HG03460 (cell line): ENCODE results near the gene ARHGAP10.

Source experiments
- ATAC-seq: cut with Tn5 transposase; IDR thresholded peaks from one replicate; pipeline ENCODE4 v1.9.1; 2021; ENCODE audit not compliant: unreplicated experiment

Gene ARHGAP10

GRCh38 chr4:147731580-147732517 is at the start of gene ARHGAP10:
TSS of gene ARHGAP10 (plus strand) at chr4:147732088. CDS start at chr4:147732302, 214 bp downstream.
- ATAC-seq, result peak; percentile 63

- no peak for ATAC-seq
These were observed 49.1 kb upstream of the ARHGAP10 start for GRCh38 chr4:147682755-147683154.

DNA sequence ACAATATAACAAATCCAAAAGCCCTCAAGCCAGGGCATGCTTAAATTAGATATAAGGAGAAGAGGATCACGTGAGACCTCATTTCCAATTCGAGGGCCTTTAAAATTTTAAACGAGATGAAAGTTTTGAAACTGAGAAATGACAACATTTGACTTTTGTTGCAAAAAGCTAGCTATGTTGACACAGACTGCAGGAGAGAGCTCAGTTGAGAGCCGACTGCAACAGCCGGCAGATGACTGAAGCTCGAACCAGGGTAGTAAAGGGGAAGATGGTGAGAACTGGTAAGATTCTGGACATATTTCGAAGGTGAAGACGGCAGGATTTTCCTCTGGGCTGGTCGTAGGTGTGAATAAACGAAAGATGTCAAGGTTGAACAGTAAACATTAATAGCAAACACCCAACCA is 48.7 kb upstream of the ARHGAP10 start:
- ATAC-seq, result no peak

DNA sequence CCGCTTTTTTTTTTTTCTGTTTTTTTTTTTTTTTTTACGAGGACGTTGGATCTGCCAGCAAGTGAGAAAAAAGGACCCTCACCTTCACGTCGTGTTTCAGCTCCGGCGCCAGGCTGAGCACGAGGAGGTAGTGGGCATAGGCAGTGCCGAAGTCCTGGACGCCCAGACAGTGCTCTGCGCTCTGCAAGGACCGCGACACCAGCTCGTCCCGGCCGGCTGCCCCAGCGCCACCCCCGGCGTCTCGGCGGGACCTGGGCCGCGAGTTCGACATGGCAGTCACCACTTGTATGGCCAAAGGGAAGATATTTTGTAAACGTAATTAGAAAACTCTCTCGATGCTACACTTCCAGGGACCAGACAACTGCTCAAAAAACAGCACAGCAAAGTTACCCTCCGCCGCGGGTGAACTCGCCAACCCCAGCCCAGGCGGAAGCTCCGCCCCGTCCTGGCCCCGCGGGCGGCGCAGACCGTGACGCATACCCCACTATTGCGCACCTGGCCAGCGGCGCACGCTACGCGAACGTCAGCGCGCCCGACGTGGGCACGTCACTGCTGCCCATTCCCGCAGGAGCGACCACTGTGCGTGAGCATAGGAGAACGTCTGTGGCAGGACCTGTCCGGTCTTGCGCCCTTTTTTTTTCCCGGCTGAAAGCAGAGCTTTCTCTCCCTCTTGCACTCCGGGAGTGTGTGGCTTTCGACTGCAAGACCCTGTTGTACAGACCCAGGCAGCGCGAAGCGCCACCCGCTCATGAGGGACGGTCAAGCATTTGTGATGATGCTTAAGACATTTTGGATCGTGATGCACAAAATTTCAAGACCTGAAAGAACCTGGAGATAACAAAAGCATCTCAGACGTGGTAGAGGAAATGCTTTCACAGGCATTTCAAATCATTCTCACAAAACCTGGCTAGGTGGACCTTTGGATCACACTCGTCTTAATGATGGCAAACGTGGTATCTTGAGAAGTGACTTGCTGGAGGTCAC is 47.9 kb upstream of the ARHGAP10 start, which contains the start of gene PRMT9:
TSS of gene PRMT9 (minus strand) at position 447 of the 984 bp plus-strand sequence. CDS start at position 271, 176 bp downstream.
- ATAC-seq, result peak; percentile 100

- ATAC-seq, result no peak
These were observed 42.8 kb upstream of the ARHGAP10 start for GRCh38 chr4:147689067-147689466.

- ATAC-seq, result no peak
These were observed 40.1 kb upstream of the ARHGAP10 start for GRCh38 chr4:147691820-147692219.

DNA sequence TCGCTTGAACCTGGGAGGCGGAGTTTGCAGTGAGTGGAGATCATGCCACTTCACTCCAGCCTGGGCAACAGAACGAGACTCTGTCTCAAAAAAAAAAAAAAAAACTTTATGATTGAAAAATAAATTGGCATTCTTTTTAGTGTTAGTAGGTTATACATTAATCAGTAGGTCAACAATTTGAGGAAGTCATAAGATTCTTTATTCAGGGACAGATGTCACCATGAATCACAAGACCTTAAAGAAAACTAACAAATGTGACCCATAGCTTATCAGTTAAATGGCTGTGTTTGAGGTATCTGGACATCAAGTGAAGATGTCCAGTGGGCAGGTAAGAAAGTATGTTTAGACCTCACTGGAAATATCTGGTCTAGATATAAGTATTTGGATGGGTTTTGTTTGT is 38.7 kb upstream of the ARHGAP10 start:
- no peak for ATAC-seq

DNA sequence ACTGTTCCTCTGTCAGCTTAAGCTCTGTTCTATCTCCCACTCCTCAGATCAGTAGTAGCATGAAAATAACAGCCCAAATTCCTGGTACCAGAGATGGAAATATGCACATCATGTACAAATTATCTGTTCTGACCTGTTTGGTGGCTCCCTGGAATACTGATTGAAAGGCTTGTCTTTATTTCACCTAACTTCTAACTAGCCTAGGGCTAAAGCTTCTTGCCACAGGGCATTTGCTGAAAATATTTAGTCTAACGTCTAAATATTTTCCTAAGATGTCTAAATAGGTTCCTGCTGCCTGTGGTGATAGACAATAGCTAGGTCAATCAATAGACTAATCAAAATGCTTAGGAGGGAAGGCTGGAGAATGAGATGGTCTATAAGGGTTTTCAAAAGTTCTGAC is 35.0 kb upstream of the ARHGAP10 start:
- no peak for ATAC-seq

DNA sequence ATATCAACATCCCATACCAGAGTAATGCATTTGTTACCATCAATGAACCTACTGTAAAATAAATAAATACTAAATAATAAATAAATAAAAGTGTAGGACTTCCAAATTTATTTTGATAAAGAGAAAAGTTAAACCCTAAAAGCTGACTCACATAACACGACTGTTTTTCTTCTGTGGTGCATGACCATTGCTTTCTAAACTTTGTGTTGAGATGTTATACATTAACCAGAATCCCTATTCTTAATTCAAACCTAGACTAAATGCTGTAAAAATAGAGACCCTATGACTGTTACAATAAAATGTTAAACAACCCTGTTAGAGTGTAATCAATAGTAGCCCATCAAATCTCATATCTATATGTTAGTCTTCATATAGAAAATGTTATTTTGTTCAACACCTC is 27.0 kb upstream of the ARHGAP10 start:
- ATAC-seq, result no peak

DNA sequence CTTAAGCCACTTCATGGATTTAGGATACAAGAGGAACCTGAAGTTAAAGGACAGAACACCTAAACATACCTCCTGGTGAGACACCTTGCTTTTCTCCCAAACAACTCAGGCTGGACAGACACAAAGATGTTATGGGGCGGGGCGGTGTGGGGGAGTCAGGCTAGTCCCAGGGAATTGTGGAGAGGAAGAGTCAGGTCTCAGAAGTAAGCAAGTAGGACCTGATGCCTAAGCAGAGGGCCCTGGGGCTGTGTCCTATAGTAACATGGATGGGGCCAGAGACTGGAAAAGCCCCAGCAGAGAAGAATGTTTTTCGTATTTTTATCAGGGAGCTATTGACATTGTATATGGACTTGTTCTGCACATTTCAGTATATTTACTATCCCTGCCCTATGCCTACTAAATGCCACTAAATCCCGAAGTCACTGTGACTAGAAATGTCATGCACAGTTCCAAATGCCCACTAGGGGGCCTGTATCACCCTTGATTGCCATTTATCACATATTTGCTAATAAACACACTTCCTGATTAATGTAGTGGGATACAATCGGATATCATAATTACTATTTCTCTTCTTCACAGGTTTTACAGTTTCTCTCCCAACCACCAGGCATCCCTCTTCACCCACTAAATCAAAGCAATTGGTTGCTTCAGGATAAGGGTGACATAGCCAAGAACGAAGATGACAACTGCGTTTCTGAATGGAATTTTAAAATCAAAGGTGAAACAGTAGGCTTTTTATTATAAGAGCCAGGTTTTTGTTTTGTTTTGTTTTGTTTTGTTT is 23.8 kb upstream of the ARHGAP10 start:
- peak; percentile 56 for ATAC-seq

DNA sequence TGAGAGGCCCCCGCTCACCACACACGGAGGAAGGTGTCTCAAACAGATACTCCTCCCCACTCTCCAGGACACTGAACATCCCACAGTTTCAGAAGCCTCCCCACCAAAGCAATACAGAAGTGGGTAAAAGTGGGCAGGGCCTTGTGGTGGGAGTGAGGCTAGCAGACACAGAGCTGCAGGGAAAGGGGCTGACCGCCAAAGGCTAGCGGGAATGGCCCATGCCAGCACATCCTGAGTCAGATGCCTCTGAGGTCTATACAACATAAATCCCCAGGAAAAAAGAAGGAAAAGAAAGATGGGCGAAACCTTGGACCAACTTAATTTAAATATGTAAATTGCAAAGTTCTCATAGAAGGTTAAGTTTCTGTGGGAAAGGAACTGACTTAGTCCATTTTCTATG is 21.9 kb upstream of the ARHGAP10 start:
- ATAC-seq, result no peak

DNA sequence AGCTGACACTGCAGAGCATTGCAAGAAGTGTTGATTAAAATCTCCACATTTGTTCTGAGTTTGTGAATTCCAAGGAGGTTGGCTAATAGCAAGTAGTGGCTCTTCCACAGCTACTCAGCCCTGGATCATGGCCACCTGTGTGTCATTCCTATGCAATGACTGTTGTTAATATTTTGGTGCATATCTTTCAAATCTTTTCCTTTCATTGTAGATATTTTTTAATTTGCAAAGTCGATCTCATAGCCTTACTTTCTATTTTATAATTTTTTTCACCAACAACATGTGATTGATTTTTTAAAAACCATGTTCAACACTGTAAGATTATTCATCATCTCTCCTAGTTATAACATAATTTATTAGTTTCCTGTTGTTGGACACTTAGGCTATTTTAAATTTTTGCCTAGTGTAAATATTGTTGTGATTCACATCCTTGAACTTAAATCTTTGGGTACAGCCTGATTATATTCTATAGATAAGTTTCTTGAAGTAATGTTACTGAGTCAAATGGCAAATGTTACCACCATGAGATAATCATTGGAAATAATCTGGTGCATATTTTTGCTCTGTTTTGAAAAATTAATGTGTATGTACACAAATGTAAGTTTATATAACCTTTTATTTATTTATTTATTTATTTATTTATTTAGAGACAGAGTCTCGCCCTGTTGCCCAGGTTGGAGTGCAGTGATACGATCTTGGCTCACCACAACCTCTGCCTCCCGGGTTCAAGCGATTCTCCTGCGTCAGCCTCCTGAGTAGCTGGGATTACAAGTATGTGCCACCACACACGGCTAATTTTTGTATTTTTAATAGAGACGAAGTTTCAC is 17.1 kb upstream of the ARHGAP10 start:
- no peak for ATAC-seq

DNA sequence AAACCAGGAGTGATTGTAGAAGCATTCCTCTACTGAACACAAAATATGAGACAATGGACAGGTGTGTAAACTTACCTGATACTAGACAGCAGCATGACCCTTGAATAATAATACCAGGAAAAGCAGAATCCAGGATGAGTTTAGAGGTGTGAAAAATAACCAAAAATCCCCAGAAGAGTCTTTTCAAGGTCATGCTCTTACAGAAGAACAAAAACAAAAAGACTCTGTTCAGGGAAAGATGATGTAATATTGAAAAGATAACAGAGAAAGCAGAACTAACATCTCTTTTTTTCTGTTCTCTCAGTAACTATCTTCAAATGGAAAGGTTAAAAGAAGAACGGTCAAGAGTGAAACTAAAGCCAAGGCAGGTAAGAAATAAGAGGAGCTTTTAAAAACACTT is 14.0 kb upstream of the ARHGAP10 start:
- ATAC-seq, result peak; percentile 79

DNA sequence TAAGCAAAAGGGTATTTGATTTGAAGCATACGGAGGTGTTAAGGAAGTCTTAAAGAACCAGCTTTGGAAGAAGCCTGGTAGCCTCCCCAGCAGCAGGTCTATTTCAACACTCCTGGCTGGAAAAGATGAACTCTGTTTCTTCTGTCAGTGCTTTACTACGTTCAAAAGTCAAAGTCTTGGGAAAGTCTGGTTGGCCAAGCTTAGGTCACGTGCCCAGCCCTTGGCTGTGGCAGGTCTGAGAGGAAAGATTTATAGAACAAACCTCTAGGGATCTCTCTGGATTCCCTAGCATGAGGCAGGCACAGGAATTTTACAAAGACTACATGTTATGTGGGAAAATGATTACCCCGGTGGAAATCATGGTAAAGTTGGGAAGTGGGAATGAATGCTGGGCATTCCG is 8.6 kb upstream of the ARHGAP10 start:
- no peak for ATAC-seq

GRCh38 chr4:147724468-147725201 is 7.3 kb upstream of the ARHGAP10 start:
- no peak for ATAC-seq

GRCh38 chr4:147725673-147726072 is 6.2 kb upstream of the ARHGAP10 start:
- no peak for ATAC-seq

- ATAC-seq, result no peak
These were observed 4.3 kb upstream of the ARHGAP10 start for GRCh38 chr4:147727476-147728028.

DNA sequence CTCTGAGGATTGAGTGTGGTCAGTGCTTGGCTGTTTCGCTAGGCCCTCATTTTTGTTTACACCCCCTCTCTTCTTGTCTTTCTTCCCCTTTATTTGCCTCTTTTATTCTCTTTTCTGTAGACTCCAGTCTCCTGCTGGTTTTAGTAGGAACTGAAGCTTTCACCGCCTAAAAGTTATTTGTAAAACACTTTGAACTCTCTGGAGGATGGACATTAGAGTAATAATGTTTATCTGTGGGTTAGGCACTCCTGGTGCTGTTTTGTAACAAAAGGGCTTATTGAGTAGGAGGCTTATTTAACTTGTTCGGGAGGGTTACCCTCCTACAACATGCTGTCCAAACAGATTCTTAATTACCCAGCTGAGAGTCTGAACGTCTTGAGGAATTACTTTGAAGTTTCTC is 1.6 kb upstream of the ARHGAP10 start:
- ATAC-seq, result no peak
